HEK293 (cell line): ENCODE data around the gene MTHFD1.

Experiments
- CTCF ChIA-PET: fragments of 350-600 bp; formaldehyde crosslinking; extraction: SDS; loops from one replicate; lab custom pipeline; 2021; ENCODE audit warnings: antibody characterized with exemption; lab: Yijun Ruan, JAX
- POLR2A ChIA-PET: fragments of 300-600 bp; formaldehyde crosslinking; extraction: SDS; loops from one replicate; lab custom pipeline; 2020; ENCODE audit warnings: antibody characterized with exemption, inconsistent platforms; lab: Yijun Ruan, JAX
- H3K27ac ChIP-seq: fragments of 200-500 bp; sonication (Bioruptor generic); 2 replicates; pipeline ENCODE4 v1.5.1; 2014; ENCODE audit warnings: low read depth, low read length, control low read depth, inconsistent platforms; ENCODE audit errors: extremely low read depth
- H3K36me3 ChIP-seq, 2 experiments: fragments of 200-500 bp in 1 of 2; sonication (Bioruptor generic) in 1 of 2; 1 replicate in 1 of 2; 2 replicates in 1 of 2; pipeline ENCODE4 v1.5.1; 2014 to 2017; ENCODE audit warnings: inconsistent platforms in 2 of 2, low read length in 2 of 2; ENCODE audit not compliant: control insufficient read depth in 2 of 2, insufficient read depth in 1 of 2
- H3K4me1 ChIP-seq: fragments of 200-500 bp; sonication (Bioruptor generic); 2 replicates; pipeline ENCODE4 v1.5.1; 2014; ENCODE audit warnings: mild to moderate bottlenecking, low read length, inconsistent platforms; ENCODE audit not compliant: control insufficient read depth, insufficient read depth
- H3K4me3 ChIP-seq: 2 replicates; pipeline ENCODE4 v1.5.1; 2011; ENCODE audit warnings: low read depth, mild to moderate bottlenecking, control low read depth, low read length, moderate library complexity
- H3K9me3 ChIP-seq: fragments of 200-500 bp; sonication (Bioruptor generic); 2 replicates; pipeline ENCODE4 v1.5.1; 2014; ENCODE audit warnings: low read depth, low read length, inconsistent platforms; ENCODE audit not compliant: control insufficient read depth, insufficient read depth
- GLI2 ChIP-seq: fragments of 450-650 bp; formaldehyde crosslinking; IDR thresholded peaks from 2 replicates; pipeline ENCODE4; 2017; ENCODE audit warnings: missing biosample characterization, missing genetic modification characterization, low read depth, borderline replicate concordance
- GLIS1 ChIP-seq: fragments of 450-650 bp; formaldehyde crosslinking; IDR thresholded peaks from 2 replicates; pipeline ENCODE4 v1.5.1; 2016; ENCODE audit warnings: missing biosample characterization, missing genetic modification characterization
- REPIN1 ChIP-seq: fragments of 450-650 bp; formaldehyde crosslinking; IDR thresholded peaks from 2 replicates; pipeline ENCODE4 v1.5.1; 2017; ENCODE audit warnings: missing biosample characterization, missing genetic modification characterization, low read depth
- SP3 ChIP-seq: fragments of 450-650 bp; formaldehyde crosslinking; IDR thresholded peaks from 2 replicates; pipeline ENCODE4 v1.5.1; 2016; ENCODE audit warnings: missing biosample characterization, missing genetic modification characterization
- ZEB2 ChIP-seq: fragments of 450-650 bp; formaldehyde crosslinking; IDR thresholded peaks from 2 replicates; pipeline ENCODE4 v1.5.1; 2016; ENCODE audit warnings: missing biosample characterization, missing genetic modification characterization
- ZFP3 ChIP-seq: fragments of 450-650 bp; formaldehyde crosslinking; IDR thresholded peaks from 2 replicates; pipeline ENCODE4 v1.5.1; 2016; ENCODE audit warnings: low read depth, missing biosample characterization, missing genetic modification characterization
- ZNF221 ChIP-seq: fragments of 450-650 bp; formaldehyde crosslinking; IDR thresholded peaks from 2 replicates; pipeline ENCODE4 v1.5.1; 2017; ENCODE audit warnings: missing biosample characterization, missing genetic modification characterization, borderline replicate concordance
- ZNF248 ChIP-seq: fragments of 450-650 bp; formaldehyde crosslinking; IDR thresholded peaks from 2 replicates; pipeline ENCODE4 v1.5.1; 2017; ENCODE audit warnings: missing biosample characterization, missing genetic modification characterization
- ZNF341 ChIP-seq: fragments of 450-650 bp; formaldehyde crosslinking; IDR thresholded peaks from 2 replicates; pipeline ENCODE4; 2016; ENCODE audit warnings: low read depth, missing biosample characterization, missing genetic modification characterization
- ZNF48 ChIP-seq: fragments of 450-650 bp; formaldehyde crosslinking; IDR thresholded peaks from 2 replicates; pipeline ENCODE4 v1.5.1; 2016; ENCODE audit warnings: missing biosample characterization, missing genetic modification characterization
- ZNF549 ChIP-seq: fragments of 450-650 bp; IDR thresholded peaks from 2 replicates; pipeline ENCODE4 v1.5.1; 2018; ENCODE audit warnings: missing biosample characterization, missing genetic modification characterization, mild to moderate bottlenecking, inconsistent platforms, moderate library complexity
- ZNF560 ChIP-seq: fragments of 450-650 bp; formaldehyde crosslinking; IDR thresholded peaks from 2 replicates; pipeline ENCODE4 v1.5.1; 2017; ENCODE audit warnings: missing biosample characterization, missing genetic modification characterization, borderline replicate concordance
- ZNF610 ChIP-seq: fragments of 450-650 bp; formaldehyde crosslinking; IDR thresholded peaks from 2 replicates; pipeline ENCODE4 v1.5.1; 2016; ENCODE audit warnings: missing biosample characterization, missing genetic modification characterization, borderline replicate concordance
- ZNF623 ChIP-seq: fragments of 450-650 bp; formaldehyde crosslinking; IDR thresholded peaks from 2 replicates; pipeline ENCODE4 v1.5.1; 2016; ENCODE audit warnings: missing biosample characterization, missing genetic modification characterization
- ZNF658 ChIP-seq: fragments of 450-650 bp; formaldehyde crosslinking; IDR thresholded peaks from 2 replicates; pipeline ENCODE4; 2016; ENCODE audit warnings: missing biosample characterization, missing genetic modification characterization
- ZNF664 ChIP-seq: fragments of 450-650 bp; formaldehyde crosslinking; IDR thresholded peaks from 2 replicates; pipeline ENCODE4 v1.5.1; 2016; ENCODE audit warnings: missing biosample characterization, missing genetic modification characterization
- ZNF701 ChIP-seq: fragments of 450-650 bp; formaldehyde crosslinking; IDR thresholded peaks from 2 replicates; pipeline ENCODE4 v1.5.1; 2016; ENCODE audit warnings: missing biosample characterization, missing genetic modification characterization
- ZNF776 ChIP-seq: fragments of 450-650 bp; formaldehyde crosslinking; IDR thresholded peaks from 2 replicates; pipeline ENCODE4 v1.5.0; 2017; ENCODE audit warnings: missing biosample characterization, missing genetic modification characterization, borderline replicate concordance
- TF ChIP-seq, protein P1 (sequence below): fragments of 450-650 bp; formaldehyde crosslinking; IDR thresholded peaks from 2 replicates; pipeline ENCODE4 v1.5.1; 2016; ENCODE audit warnings: missing biosample characterization, missing genetic modification characterization
- TF ChIP-seq, protein P2 (sequence below): fragments of 450-650 bp; formaldehyde crosslinking; IDR thresholded peaks from 2 replicates; pipeline ENCODE4 v1.5.1; 2016; ENCODE audit warnings: missing biosample characterization, missing genetic modification characterization
- TF ChIP-seq, protein P3 (sequence below): fragments of 450-650 bp; formaldehyde crosslinking; IDR thresholded peaks from 2 replicates; pipeline ENCODE4 v1.5.0; 2017; ENCODE audit warnings: missing biosample characterization, missing genetic modification characterization, borderline replicate concordance
- TF ChIP-seq, protein P4 (sequence below): fragments of 450-650 bp; formaldehyde crosslinking; IDR thresholded peaks from 2 replicates; pipeline ENCODE4 v1.5.1; 2016; ENCODE audit warnings: missing biosample characterization, missing genetic modification characterization

The MTHFD1 gene

DNA sequence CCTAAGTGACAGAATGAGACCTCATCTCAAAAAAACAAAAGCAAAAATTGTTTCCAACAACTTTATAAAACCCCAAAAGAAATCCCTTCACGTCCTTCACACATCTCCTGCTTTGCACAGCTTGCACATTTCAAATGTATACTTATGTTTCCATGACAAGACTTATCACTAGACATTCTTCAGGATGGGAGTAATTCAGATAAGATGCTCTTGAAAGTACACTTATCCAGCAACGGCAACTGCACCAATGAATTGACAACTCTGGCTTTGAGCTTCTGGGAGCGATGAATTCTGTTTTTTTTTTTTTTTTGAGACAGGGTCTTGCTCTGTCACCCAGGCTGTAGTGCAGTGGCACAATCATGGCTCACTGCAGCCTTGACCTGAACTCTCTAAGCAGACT lies 46.4 kb downstream of the MTHFD1 start (continued):
- TF ChIP-seq ZNF658 (tag by site-specific recombination) (no peak), ZNF610 (tag by site-specific recombination) (no peak), GLIS1 (tag by site-specific recombination) (no peak), ZNF549 (no peak), ZNF560 (tag by site-specific recombination) (no peak), ZEB2 (tag by site-specific recombination) (no peak), SP3 (no peak), ZNF341 (tag by site-specific recombination) (no peak), REPIN1 (tag by site-specific recombination) (no peak), ZNF48 (tag by site-specific recombination) (no peak), ZFP3 (tag by site-specific recombination) (no peak), ZNF701 (tag by site-specific recombination) (no peak)
- TF ChIP-seq, all 188 proteins: peak for 0

DNA sequence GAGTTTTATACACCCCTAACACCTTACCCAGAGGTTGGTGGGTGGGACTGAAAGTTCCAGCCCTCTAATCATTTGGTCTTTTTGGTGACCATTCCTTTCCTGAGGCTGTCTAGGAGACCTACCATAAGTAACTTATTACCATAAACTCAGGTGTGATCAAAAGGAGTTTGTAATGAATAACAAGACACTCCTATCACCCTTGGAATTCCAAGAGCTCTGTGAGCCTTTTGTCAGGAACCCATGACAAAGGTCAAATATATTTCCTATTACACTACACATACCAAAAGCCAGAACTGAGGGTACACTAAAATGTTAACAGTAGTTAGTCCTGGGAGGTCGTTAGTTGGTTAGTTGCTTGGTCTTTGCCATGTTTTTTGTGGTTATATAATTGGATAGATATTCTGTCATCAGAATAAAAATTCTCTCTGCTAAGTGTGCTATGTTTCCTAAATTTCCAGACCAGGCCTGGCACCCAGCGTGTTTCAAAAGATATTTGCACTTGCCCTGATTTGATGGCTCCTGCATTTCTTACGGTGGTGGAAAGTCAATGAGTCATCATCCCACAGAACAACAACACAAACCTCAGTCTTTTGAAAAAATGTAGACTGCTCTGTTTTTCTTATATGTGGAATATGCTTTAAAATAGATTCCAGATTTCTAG lies 50.2 kb downstream of the MTHFD1 start:
- Histone ChIP-seq H3K9me3 (no peaks in the 10 kb centered on the region), H3K27ac (no peak overlapping the region), H3K4me1 (no peaks in the 10 kb centered on the region), H3K4me3 (no peak overlapping the region), H3K36me3 (peaks cover 69 to 95% of the 10 kb centered on the region in 2 experiments)
- ChIA-PET CTCF (no interaction called here), POLR2A (no interaction called here)
- TF ChIP-seq ZNF623 (tag by site-specific recombination) (no peak), ZNF221 (tag by site-specific recombination) (no peak), ZNF776 (no peak), ZNF610 (tag by site-specific recombination) (no peak), ZNF248 (tag by site-specific recombination) (no peak), GLI2 (tag by site-specific recombination) (no peak), ZNF664 (tag by site-specific recombination) (no peak)
- TF ChIP-seq, protein P1, sequence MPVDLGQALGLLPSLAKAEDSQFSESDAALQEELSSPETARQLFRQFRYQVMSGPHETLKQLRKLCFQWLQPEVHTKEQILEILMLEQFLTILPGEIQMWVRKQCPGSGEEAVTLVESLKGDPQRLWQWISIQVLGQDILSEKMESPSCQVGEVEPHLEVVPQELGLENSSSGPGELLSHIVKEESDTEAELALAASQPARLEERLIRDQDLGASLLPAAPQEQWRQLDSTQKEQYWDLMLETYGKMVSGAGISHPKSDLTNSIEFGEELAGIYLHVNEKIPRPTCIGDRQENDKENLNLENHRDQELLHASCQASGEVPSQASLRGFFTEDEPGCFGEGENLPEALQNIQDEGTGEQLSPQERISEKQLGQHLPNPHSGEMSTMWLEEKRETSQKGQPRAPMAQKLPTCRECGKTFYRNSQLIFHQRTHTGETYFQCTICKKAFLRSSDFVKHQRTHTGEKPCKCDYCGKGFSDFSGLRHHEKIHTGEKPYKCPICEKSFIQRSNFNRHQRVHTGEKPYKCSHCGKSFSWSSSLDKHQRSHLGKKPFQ: no peak
- TF ChIP-seq, protein P2, sequence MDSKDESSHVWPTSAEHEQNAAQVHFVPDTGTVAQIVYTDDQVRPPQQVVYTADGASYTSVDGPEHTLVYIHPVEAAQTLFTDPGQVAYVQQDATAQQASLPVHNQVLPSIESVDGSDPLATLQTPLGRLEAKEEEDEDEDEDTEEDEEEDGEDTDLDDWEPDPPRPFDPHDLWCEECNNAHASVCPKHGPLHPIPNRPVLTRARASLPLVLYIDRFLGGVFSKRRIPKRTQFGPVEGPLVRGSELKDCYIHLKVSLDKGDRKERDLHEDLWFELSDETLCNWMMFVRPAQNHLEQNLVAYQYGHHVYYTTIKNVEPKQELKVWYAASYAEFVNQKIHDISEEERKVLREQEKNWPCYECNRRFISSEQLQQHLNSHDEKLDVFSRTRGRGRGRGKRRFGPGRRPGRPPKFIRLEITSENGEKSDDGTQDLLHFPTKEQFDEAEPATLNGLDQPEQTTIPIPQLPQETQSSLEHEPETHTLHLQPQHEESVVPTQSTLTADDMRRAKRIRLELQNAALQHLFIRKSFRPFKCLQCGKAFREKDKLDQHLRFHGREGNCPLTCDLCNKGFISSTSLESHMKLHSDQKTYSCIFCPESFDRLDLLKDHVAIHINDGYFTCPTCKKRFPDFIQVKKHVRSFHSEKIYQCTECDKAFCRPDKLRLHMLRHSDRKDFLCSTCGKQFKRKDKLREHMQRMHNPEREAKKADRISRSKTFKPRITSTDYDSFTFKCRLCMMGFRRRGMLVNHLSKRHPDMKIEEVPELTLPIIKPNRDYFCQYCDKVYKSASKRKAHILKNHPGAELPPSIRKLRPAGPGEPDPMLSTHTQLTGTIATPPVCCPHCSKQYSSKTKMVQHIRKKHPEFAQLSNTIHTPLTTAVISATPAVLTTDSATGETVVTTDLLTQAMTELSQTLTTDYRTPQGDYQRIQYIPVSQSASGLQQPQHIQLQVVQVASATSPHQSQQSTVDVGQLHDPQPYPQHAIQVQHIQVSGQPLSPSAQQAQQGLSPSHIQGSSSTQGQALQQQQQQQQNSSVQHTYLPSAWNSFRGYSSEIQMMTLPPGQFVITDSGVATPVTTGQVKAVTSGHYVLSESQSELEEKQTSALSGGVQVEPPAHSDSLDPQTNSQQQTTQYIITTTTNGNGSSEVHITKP: no peak
- TF ChIP-seq, protein P3, sequence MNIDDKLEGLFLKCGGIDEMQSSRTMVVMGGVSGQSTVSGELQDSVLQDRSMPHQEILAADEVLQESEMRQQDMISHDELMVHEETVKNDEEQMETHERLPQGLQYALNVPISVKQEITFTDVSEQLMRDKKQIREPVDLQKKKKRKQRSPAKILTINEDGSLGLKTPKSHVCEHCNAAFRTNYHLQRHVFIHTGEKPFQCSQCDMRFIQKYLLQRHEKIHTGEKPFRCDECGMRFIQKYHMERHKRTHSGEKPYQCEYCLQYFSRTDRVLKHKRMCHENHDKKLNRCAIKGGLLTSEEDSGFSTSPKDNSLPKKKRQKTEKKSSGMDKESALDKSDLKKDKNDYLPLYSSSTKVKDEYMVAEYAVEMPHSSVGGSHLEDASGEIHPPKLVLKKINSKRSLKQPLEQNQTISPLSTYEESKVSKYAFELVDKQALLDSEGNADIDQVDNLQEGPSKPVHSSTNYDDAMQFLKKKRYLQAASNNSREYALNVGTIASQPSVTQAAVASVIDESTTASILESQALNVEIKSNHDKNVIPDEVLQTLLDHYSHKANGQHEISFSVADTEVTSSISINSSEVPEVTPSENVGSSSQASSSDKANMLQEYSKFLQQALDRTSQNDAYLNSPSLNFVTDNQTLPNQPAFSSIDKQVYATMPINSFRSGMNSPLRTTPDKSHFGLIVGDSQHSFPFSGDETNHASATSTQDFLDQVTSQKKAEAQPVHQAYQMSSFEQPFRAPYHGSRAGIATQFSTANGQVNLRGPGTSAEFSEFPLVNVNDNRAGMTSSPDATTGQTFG (tag by site-specific recombination): no peak
- TF ChIP-seq, protein P4, sequence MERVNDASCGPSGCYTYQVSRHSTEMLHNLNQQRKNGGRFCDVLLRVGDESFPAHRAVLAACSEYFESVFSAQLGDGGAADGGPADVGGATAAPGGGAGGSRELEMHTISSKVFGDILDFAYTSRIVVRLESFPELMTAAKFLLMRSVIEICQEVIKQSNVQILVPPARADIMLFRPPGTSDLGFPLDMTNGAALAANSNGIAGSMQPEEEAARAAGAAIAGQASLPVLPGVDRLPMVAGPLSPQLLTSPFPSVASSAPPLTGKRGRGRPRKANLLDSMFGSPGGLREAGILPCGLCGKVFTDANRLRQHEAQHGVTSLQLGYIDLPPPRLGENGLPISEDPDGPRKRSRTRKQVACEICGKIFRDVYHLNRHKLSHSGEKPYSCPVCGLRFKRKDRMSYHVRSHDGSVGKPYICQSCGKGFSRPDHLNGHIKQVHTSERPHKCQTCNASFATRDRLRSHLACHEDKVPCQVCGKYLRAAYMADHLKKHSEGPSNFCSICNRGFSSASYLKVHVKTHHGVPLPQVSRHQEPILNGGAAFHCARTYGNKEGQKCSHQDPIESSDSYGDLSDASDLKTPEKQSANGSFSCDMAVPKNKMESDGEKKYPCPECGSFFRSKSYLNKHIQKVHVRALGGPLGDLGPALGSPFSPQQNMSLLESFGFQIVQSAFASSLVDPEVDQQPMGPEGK (tag by site-specific recombination): no peak
